Mammary epithelial cell (primary cell): ENCODE results near the gene PNPO.

Source experiments
- CTCF ChIP-seq, 2 donors: IDR thresholded peaks in 1 of 2; conservative IDR thresholded peaks in 1 of 2; 2 replicates each; pipeline ENCODE4 v1.5.1; 2011 to 2012; ENCODE audit warnings: inconsistent platforms in 2 of 2, low read length in 2 of 2, mild to moderate bottlenecking in 2 of 2, control low read depth in 1 of 2, low read depth in 1 of 2; ENCODE audit not compliant: insufficient read depth in 1 of 2; ENCODE audit errors: extremely low read depth in 1 of 2
- EZH2 ChIP-seq: IDR thresholded peaks from 2 replicates; pipeline ENCODE4 v1.6.1; 2012; ENCODE audit warnings: low read length, inconsistent platforms, borderline replicate concordance

DNA sequence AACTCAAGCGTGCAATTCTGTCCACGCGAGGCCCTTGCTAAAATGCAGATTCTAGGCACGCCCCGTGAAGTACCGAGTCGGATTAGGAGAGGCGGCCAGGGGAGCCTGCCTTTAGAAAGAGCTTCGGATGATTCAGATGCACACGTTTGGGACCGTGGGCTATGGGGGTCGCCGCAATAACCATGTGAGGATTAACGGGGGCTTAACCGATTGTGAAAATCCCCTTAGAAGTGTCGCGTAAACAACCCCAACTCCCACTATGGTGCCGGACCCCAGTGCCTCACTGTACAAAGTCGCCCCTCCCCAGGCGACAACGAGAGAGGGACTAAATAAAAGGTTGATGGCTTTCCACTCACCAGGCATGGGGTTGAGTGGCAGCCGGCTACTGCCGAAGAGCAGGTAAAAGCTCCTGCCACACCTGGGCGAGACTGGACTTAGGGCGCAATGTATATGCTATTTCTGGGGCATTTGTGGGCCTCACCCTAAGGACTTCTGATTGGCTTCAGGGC is 46.0 kb upstream of the PNPO start:
- TF ChIP-seq CTCF (conservative IDR thresholded peaks at IDR 0.05 in 1 of 2, IDR thresholded peaks at IDR 0.05 in 1 of 2; ENCODE audit: extremely low read depth in 1 of 2, insufficient read depth in 1 of 2, low read depth in 1 of 2, low read length in 2 of 2) (no peak), EZH2 (no peak)
